Measurements from ENCODE around the gene PPP6R3.

PPP6R3 gene

GRCh38 chr11:68479390-68479789, 18.8 kb downstream of the PPP6R3 start:
- H3F3A ChIP-seq (ENCODE audit: low read depth), result no peaks in the 10 kb centered on the region
- no peak overlapping the region for H3K4me3 ChIP-seq (ENCODE audit: low read length, poor library complexity, severe bottlenecking)
- TF ChIP-seq EZH2phosphoT487 (IDR thresholded peaks at IDR 0.05; ENCODE audit: borderline replicate concordance), result no peak
- TF ChIP-seq, protein P1, sequence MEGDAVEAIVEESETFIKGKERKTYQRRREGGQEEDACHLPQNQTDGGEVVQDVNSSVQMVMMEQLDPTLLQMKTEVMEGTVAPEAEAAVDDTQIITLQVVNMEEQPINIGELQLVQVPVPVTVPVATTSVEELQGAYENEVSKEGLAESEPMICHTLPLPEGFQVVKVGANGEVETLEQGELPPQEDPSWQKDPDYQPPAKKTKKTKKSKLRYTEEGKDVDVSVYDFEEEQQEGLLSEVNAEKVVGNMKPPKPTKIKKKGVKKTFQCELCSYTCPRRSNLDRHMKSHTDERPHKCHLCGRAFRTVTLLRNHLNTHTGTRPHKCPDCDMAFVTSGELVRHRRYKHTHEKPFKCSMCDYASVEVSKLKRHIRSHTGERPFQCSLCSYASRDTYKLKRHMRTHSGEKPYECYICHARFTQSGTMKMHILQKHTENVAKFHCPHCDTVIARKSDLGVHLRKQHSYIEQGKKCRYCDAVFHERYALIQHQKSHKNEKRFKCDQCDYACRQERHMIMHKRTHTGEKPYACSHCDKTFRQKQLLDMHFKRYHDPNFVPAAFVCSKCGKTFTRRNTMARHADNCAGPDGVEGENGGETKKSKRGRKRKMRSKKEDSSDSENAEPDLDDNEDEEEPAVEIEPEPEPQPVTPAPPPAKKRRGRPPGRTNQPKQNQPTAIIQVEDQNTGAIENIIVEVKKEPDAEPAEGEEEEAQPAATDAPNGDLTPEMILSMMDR (conservative IDR thresholded peaks at IDR 0.05; ENCODE audit: low read length), result no peak
- H2AFZ ChIP-seq (ENCODE audit: low read length), result no peak overlapping the region
- H3K4me1 ChIP-seq (ENCODE audit: insufficient read depth, low read length, poor library complexity, severe bottlenecking), result no peaks in the 10 kb centered on the region
- peaks cover 92% of the 10 kb centered on the region for H3K79me2 ChIP-seq (ENCODE audit: insufficient read depth, low read length)
- peaks cover 80% of the 10 kb centered on the region for H4K20me1 ChIP-seq (ENCODE audit: insufficient read depth, low read length, poor library complexity, severe bottlenecking)
- no peaks in the 10 kb centered on the region for H3K9me2 ChIP-seq (replicated peaks; ENCODE audit: low read depth, low read length)
- no peaks in the 10 kb centered on the region; the same call in 1 of the 2 replicates for H3K9me3 ChIP-seq (ENCODE audit: insufficient read depth, low read depth, low read length)
- no peaks in the 10 kb centered on the region for H3K27me3 ChIP-seq (ENCODE audit: insufficient read depth, low read length, poor library complexity, severe bottlenecking)
- no peak overlapping the region for H3K4me2 ChIP-seq (ENCODE audit: low read depth, low read length, poor library complexity, severe bottlenecking)
- H3K9ac ChIP-seq (ENCODE audit: low read depth, low read length, poor library complexity, severe bottlenecking), result no peak overlapping the region
- H3K36me3 ChIP-seq (ENCODE audit: insufficient read depth, low read length), result peaks cover 12% of the 10 kb centered on the region; the same call in 1 of the 2 replicates

GRCh38 chr11:68480193-68480592, 19.6 kb downstream of the PPP6R3 start:
- no peak overlapping the region for H3K9ac ChIP-seq (ENCODE audit: low read depth, low read length, poor library complexity, severe bottlenecking)
- TF ChIP-seq, protein P1 (conservative IDR thresholded peaks at IDR 0.05; ENCODE audit: low read length), result no peak
- TF ChIP-seq EZH2phosphoT487 (IDR thresholded peaks at IDR 0.05; ENCODE audit: borderline replicate concordance), result no peak
- no peak overlapping the region for H3K4me2 ChIP-seq (ENCODE audit: low read depth, low read length, poor library complexity, severe bottlenecking)
- peaks cover 12% of the 10 kb centered on the region; the same call in 1 of the 2 replicates for H3K36me3 ChIP-seq (ENCODE audit: insufficient read depth, low read length)
- H3F3A ChIP-seq (ENCODE audit: low read depth), result no peaks in the 10 kb centered on the region
- H3K4me3 ChIP-seq (ENCODE audit: low read length, poor library complexity, severe bottlenecking), result no peak overlapping the region
- peaks cover 85% of the 10 kb centered on the region for H4K20me1 ChIP-seq (ENCODE audit: insufficient read depth, low read length, poor library complexity, severe bottlenecking)
- no peaks in the 10 kb centered on the region for H3K9me2 ChIP-seq (replicated peaks; ENCODE audit: low read depth, low read length)
- H3K9me3 ChIP-seq (ENCODE audit: insufficient read depth, low read depth, low read length), result no peaks in the 10 kb centered on the region; the same call in 1 of the 2 replicates
- H2AFZ ChIP-seq (ENCODE audit: low read length), result no peak overlapping the region
- no peaks in the 10 kb centered on the region for H3K27me3 ChIP-seq (ENCODE audit: insufficient read depth, low read length, poor library complexity, severe bottlenecking)
- no peaks in the 10 kb centered on the region for H3K4me1 ChIP-seq (ENCODE audit: insufficient read depth, low read length, poor library complexity, severe bottlenecking)
- H3K79me2 ChIP-seq (ENCODE audit: insufficient read depth, low read length), result peaks cover 95% of the 10 kb centered on the region

GRCh38 chr11:68480852-68481510, 20.4 kb downstream of the PPP6R3 start:
- no peak overlapping the region for H2AFZ ChIP-seq (ENCODE audit: low read length)
- no peaks in the 10 kb centered on the region; the same call in 1 of the 2 replicates for H3K9me3 ChIP-seq (ENCODE audit: insufficient read depth, low read depth, low read length)
- no peaks in the 10 kb centered on the region for H3K4me1 ChIP-seq (ENCODE audit: insufficient read depth, low read length, poor library complexity, severe bottlenecking)
- H3K9me2 ChIP-seq (replicated peaks; ENCODE audit: low read depth, low read length), result no peaks in the 10 kb centered on the region
- no peak overlapping the region for H3K4me3 ChIP-seq (ENCODE audit: low read length, poor library complexity, severe bottlenecking)
- H3F3A ChIP-seq (ENCODE audit: low read depth), result no peaks in the 10 kb centered on the region
- peaks cover 12% of the 10 kb centered on the region; the same call in 1 of the 2 replicates for H3K36me3 ChIP-seq (ENCODE audit: insufficient read depth, low read length)
- H3K4me2 ChIP-seq (ENCODE audit: low read depth, low read length, poor library complexity, severe bottlenecking), result no peak overlapping the region
- peaks cover 98% of the 10 kb centered on the region for H3K79me2 ChIP-seq (ENCODE audit: insufficient read depth, low read length)
- no peak for TF ChIP-seq EZH2phosphoT487 (IDR thresholded peaks at IDR 0.05; ENCODE audit: borderline replicate concordance)
- TF ChIP-seq, protein P1 (conservative IDR thresholded peaks at IDR 0.05; ENCODE audit: low read length), result no peak
- H4K20me1 ChIP-seq (ENCODE audit: insufficient read depth, low read length, poor library complexity, severe bottlenecking), result peaks cover 93% of the 10 kb centered on the region
- no peaks in the 10 kb centered on the region for H3K27me3 ChIP-seq (ENCODE audit: insufficient read depth, low read length, poor library complexity, severe bottlenecking)
- H3K9ac ChIP-seq (ENCODE audit: low read depth, low read length, poor library complexity, severe bottlenecking), result no peak overlapping the region

Data from Loucy (cell line).